ENCODE results near the gene NFX1.
"Not testable (repeated sequence)": the region's sequence is repeated elsewhere in the genome, so short reads cannot be mapped to it uniquely, and the experiment has no call there.

Gene NFX1

GRCh38 chr9:33393581-33393980 is 103.3 kb downstream of the NFX1 start:
- DNase-seq, result no peak

GRCh38 chr9:33393986-33394385 is 103.7 kb downstream of the NFX1 start:
- DNase-seq, result not testable (repeated sequence)

- DNase-seq, result not testable (repeated sequence)
Measured at GRCh38 chr9:33395159-33395879, 105.0 kb downstream of the NFX1 start.

GRCh38 chr9:33397801-33398200 is 107.5 kb downstream of the NFX1 start:
- DNase-seq, result not testable (repeated sequence)

GRCh38 chr9:33399047-33399446 is 108.7 kb downstream of the NFX1 start:
- not testable (repeated sequence) for DNase-seq

- not testable (repeated sequence) for DNase-seq
Measured at GRCh38 chr9:33401809-33402208, 111.5 kb downstream of the NFX1 start.

GRCh38 chr9:33402371-33402770 is 112.1 kb downstream of the NFX1 start, which contains the start of gene AQP7:
AQP7 (minus strand) TSS chr9:33402568; CDS start chr9:33401262, 1,306 bp downstream.
- DNase-seq, result not testable (repeated sequence)

- DNase-seq, result no peak
Measured at GRCh38 chr9:33403941-33404787, 113.8 kb downstream of the NFX1 start.

- DNase-seq, result peak; percentile 18
Measured at GRCh38 chr9:33404788-33405362, 114.6 kb downstream of the NFX1 start.

GRCh38 chr9:33407061-33407460 is 116.7 kb downstream of the NFX1 start:
- no peak for DNase-seq

- DNase-seq, result no peak
Measured at GRCh38 chr9:33408087-33408486, 117.8 kb downstream of the NFX1 start.

- no peak for DNase-seq
Measured at GRCh38 chr9:33414268-33414667, 124.0 kb downstream of the NFX1 start.

- DNase-seq, result no peak
Measured at GRCh38 chr9:33414889-33415500, 124.7 kb downstream of the NFX1 start.

GRCh38 chr9:33415501-33416038 is 125.3 kb downstream of the NFX1 start:
- peak; percentile 67 for DNase-seq

- no peak for DNase-seq
Measured at GRCh38 chr9:33416996-33417395, 126.7 kb downstream of the NFX1 start.

GRCh38 chr9:33418090-33418489 is 127.8 kb downstream of the NFX1 start:
- no peak for DNase-seq

GRCh38 chr9:33419708-33420303 is 129.5 kb downstream of the NFX1 start:
- no peak for DNase-seq
